ENCODE measurements around the gene EYA2. TPM values are rescaled to one million over a fixed set of nuclear protein-coding genes. Genes with fewer than 3 reads are reported as not detected.

The EYA2 gene
- total and polyA plus RNA-seq, 2 donors (not counting 3 experiments of a cell fraction or from before 2014, with no cell fraction given), result not detected

DNA sequence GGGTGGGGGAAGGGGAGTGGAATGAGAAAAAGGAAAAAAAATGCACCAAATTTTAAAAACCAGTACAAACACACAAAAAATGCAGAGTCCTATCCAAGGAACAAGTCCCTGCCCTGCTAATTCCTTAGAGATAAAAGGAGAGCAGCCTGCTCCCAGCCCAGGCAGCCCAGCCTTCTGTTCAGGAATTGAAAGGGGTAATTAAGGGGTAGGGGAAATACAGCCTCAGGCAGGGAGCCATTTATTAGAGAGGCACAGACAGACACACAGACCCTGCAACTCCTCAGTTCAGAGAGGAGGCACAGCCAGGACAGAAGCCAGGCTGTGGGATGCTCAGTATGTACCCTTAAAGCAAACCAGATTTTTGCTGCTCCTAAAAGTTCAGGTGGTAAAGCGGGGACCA is 137.2 kb downstream of the EYA2 start:
- intact Hi-C loops (cut with micrococcal nuclease), result no loop called here
- no peak overlapping the region for H3K27ac ChIP-seq (ENCODE audit: insufficient read depth, low read depth, low read length)
- no peaks in the 10 kb centered on the region for H4K20me1 ChIP-seq (replicated peaks; ENCODE audit: control insufficient read depth, extremely low read depth, insufficient read depth, low read length)
- no peaks in the 10 kb centered on the region for H3K36me3 ChIP-seq (ENCODE audit: control insufficient read depth in 2 of 2, extremely low read depth in 1 of 2, insufficient read depth in 2 of 2, low read length in 2 of 2)
- no peak overlapping the region for H3K4me2 ChIP-seq (ENCODE audit: insufficient read depth, low read length)
- H3K9me1 ChIP-seq (replicated peaks; ENCODE audit: control insufficient read depth, extremely low read depth, insufficient read depth, low read length), result no peaks in the 10 kb centered on the region
- no TSS peak for BruUV-seq (replicated peaks)
- CTCF ChIA-PET, result no interaction called here
- FAIRE-seq (no peak), DNase-seq (ENCODE audit: low read depth, low spot score) (no peak)
- H3K79me2 ChIP-seq (ENCODE audit: control insufficient read depth, insufficient read depth, low read length), result no peaks in the 10 kb centered on the region
- H3K9ac ChIP-seq (replicated peaks; ENCODE audit: extremely low read depth, insufficient read depth, low read length), result no peak overlapping the region
- no peaks in the 10 kb centered on the region for H3K9me3 ChIP-seq (replicated peaks; ENCODE audit: control insufficient read depth, insufficient read depth, low read length)
- dilution Hi-C loops (cut with MboI; ENCODE audit: extremely low pct_ligation_motif_present, low sequenced_read_pairs), result no loop called here
- no peaks in the 10 kb centered on the region for H3K27me3 ChIP-seq (ENCODE audit: control insufficient read depth in 2 of 2, insufficient read depth in 2 of 2, low read length in 2 of 2)
- no peak overlapping the region for H3K4me3 ChIP-seq (replicated peaks in 1 of 3; ENCODE audit: insufficient read depth in 1 of 3, low read depth in 1 of 3, low read length in 3 of 3)
- H2AFZ ChIP-seq (ENCODE audit: low read depth, low read length), result no peak overlapping the region
- H3K4me1 ChIP-seq (ENCODE audit: control insufficient read depth, extremely low read depth, insufficient read depth, low read length), result no peaks in the 10 kb centered on the region
- POLR2A ChIA-PET, result no interaction called here
- TF ChIP-seq JUN (IDR thresholded peaks at IDR 0.05; ENCODE audit: borderline replicate concordance, insufficient read depth, insufficient read length, low read depth) (no peak), POLR2AphosphoS5 (IDR thresholded peaks at IDR 0.05; ENCODE audit: insufficient read depth, low read depth, low read length) (no peak)
- TF ChIP-seq, protein P1, sequence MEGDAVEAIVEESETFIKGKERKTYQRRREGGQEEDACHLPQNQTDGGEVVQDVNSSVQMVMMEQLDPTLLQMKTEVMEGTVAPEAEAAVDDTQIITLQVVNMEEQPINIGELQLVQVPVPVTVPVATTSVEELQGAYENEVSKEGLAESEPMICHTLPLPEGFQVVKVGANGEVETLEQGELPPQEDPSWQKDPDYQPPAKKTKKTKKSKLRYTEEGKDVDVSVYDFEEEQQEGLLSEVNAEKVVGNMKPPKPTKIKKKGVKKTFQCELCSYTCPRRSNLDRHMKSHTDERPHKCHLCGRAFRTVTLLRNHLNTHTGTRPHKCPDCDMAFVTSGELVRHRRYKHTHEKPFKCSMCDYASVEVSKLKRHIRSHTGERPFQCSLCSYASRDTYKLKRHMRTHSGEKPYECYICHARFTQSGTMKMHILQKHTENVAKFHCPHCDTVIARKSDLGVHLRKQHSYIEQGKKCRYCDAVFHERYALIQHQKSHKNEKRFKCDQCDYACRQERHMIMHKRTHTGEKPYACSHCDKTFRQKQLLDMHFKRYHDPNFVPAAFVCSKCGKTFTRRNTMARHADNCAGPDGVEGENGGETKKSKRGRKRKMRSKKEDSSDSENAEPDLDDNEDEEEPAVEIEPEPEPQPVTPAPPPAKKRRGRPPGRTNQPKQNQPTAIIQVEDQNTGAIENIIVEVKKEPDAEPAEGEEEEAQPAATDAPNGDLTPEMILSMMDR (IDR thresholded peaks at IDR 0.05; ENCODE audit: extremely low read depth in 1 of 2, insufficient read depth in 1 of 2, low read depth in 1 of 2, low read length in 2 of 2), result no peak

DNA sequence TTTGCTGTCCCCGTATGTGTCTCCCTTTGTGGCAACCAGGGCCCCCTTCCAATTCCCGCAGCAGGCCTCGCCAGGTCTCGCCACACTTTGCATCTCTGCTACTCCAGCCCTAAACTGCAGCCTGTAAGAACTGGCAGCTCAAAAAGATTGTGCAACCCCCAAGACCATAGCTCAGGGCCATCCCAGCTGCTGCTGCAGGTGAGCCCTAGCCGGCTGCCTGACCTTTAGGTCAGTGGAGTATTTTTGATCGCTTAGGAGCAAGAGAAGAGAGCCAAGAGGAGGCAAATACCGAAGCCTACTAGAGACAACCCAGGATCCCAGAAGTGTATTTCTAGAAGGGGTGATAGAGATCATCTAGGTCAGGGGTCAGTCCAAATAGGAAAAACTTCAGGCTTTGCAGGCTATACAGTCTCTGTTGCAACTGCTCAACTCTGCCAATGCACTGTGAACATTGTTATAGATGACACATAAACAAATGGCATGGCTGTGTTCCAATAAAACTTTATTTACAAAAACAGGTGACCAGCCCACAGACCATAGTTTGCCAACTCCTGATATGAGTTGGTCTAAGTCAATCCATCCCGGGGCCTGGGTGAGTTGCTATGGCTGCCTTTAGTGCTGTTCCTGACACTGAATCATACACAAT is 138.4 kb downstream of the EYA2 start:
- H3K4me2 ChIP-seq (ENCODE audit: insufficient read depth, low read length), result no peak overlapping the region
- H3K9ac ChIP-seq (replicated peaks; ENCODE audit: extremely low read depth, insufficient read depth, low read length), result no peak overlapping the region
- no peak for FAIRE-seq
- H3K4me3 ChIP-seq (replicated peaks in 1 of 3; ENCODE audit: insufficient read depth in 1 of 3, low read depth in 1 of 3, low read length in 3 of 3), result no peak overlapping the region
- H2AFZ ChIP-seq (ENCODE audit: low read depth, low read length), result no peak overlapping the region
- H3K4me1 ChIP-seq (ENCODE audit: control insufficient read depth, extremely low read depth, insufficient read depth, low read length), result no peaks in the 10 kb centered on the region
- dilution Hi-C loops (cut with MboI; ENCODE audit: extremely low pct_ligation_motif_present, low sequenced_read_pairs) (no loop called here), intact Hi-C loops (cut with micrococcal nuclease) (no loop called here)
- no peaks in the 10 kb centered on the region for H4K20me1 ChIP-seq (replicated peaks; ENCODE audit: control insufficient read depth, extremely low read depth, insufficient read depth, low read length)
- no peak overlapping the region for H3K27ac ChIP-seq (ENCODE audit: insufficient read depth, low read depth, low read length)
- H3K36me3 ChIP-seq (ENCODE audit: control insufficient read depth in 2 of 2, extremely low read depth in 1 of 2, insufficient read depth in 2 of 2, low read length in 2 of 2), result no peaks in the 10 kb centered on the region
- no peaks in the 10 kb centered on the region for H3K9me3 ChIP-seq (replicated peaks; ENCODE audit: control insufficient read depth, insufficient read depth, low read length)
- no peaks in the 10 kb centered on the region for H3K9me1 ChIP-seq (replicated peaks; ENCODE audit: control insufficient read depth, extremely low read depth, insufficient read depth, low read length)
- DNase-seq (ENCODE audit: low read depth, low spot score), result no peak
- POLR2A ChIA-PET, result no interaction called here
- CTCF ChIA-PET, result no interaction called here
- no peaks in the 10 kb centered on the region for H3K79me2 ChIP-seq (ENCODE audit: control insufficient read depth, insufficient read depth, low read length)
- H3K27me3 ChIP-seq (ENCODE audit: control insufficient read depth in 2 of 2, insufficient read depth in 2 of 2, low read length in 2 of 2), result no peaks in the 10 kb centered on the region
- no peak for TF ChIP-seq GATA2 (IDR thresholded peaks at IDR 0.05; ENCODE audit: insufficient read depth, insufficient read length, low read depth, low read length)
- no peak for TF ChIP-seq MYC (IDR thresholded peaks at IDR 0.05; ENCODE audit: low read depth, low read length)
- TF ChIP-seq, protein P2, sequence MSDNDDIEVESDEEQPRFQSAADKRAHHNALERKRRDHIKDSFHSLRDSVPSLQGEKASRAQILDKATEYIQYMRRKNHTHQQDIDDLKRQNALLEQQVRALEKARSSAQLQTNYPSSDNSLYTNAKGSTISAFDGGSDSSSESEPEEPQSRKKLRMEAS (IDR thresholded peaks at IDR 0.05; ENCODE audit: insufficient read depth, insufficient read length), result no peak
- no peak for TF ChIP-seq EZH2 (IDR thresholded peaks at IDR 0.05; ENCODE audit: borderline replicate concordance, low read depth, low read length, severe bottlenecking)
- TF ChIP-seq JUN (IDR thresholded peaks at IDR 0.05; ENCODE audit: borderline replicate concordance, insufficient read depth, insufficient read length, low read depth), result no peak
- BruUV-seq (replicated peaks), result no TSS peak

All from endothelial cell of umbilical vein (primary cell).